GM18520 (cell line): ENCODE data around the gene LZTR1.
"Not testable (repeated sequence)": the region's sequence is repeated elsewhere in the genome, so short reads cannot be mapped to it uniquely, and the experiment has no call there.

ENCODE experiments used
- ATAC-seq: cut with Tn5 transposase; IDR thresholded peaks from one replicate; pipeline ENCODE4 v1.9.1; 2021; ENCODE audit not compliant: unreplicated experiment

Gene LZTR1

DNA sequence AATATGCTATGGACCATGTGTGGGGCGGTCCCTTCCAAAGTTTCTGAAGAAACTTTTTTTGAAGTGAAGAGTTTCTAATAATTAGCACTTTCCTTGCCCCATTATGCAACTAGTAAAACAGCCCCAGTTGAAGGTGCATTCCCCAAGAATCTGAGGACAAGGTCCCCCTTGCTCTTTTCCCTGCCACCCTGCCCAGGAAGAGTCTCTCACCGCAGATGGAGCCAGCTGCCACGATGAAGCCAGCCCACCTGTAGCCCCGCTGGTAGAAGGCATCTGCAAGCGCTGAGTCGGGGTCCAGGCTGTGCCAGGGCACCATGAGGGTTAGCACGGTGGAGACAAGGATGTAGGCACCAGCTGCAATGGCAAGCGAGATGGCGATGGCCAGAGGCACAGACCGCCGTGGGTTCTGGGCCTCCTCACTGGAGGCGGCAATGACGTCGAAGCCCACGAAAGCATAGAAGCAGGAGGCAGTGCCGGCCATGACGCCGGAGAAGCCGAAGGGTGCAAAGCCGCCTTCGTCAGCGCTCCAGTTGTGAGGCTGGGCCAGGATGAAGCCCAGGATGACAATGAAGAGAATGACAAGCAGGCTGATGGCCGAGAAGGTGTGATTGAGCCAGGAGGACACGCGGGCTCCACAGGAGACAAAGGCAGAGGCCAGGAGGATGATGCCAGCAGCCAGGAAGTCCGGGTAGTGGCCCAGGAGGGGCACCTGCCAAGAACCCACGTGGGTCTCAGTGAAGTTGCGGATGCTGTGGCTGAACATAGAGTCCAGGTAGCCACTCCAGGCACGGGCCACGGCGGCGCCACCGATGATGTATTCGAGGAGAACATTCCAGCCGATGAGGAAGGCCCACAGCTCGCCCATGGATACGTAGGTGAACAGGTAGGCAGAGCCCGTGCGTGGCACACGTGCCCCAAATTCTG lies 48.8 kb downstream of the LZTR1 start:
- ATAC-seq, result no peak

DNA sequence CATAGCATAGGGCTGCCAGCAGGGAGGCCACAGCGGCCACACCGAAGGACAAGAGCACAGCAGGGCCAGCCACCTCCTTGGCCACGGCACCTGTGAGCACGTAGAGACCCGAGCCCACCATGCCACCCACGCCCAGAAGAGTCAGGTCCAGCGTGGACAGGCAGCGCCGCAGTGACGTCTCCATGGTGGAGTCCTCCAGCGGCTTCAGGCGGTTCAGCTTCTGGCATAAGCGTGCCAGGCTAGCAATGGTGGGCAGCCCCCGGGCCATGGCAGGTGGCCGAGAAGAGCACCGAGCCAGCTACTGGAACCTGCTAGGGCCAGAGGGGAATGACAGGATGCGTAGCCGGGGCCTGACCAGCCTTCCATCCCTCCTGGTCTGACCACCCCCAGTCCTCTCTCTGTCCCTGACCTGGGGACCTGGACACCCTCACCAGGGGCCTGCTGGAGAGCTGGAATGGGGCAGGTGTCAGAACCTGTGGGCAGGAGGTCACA lies 49.5 kb downstream of the LZTR1 start:
- ATAC-seq, result no peak

DNA sequence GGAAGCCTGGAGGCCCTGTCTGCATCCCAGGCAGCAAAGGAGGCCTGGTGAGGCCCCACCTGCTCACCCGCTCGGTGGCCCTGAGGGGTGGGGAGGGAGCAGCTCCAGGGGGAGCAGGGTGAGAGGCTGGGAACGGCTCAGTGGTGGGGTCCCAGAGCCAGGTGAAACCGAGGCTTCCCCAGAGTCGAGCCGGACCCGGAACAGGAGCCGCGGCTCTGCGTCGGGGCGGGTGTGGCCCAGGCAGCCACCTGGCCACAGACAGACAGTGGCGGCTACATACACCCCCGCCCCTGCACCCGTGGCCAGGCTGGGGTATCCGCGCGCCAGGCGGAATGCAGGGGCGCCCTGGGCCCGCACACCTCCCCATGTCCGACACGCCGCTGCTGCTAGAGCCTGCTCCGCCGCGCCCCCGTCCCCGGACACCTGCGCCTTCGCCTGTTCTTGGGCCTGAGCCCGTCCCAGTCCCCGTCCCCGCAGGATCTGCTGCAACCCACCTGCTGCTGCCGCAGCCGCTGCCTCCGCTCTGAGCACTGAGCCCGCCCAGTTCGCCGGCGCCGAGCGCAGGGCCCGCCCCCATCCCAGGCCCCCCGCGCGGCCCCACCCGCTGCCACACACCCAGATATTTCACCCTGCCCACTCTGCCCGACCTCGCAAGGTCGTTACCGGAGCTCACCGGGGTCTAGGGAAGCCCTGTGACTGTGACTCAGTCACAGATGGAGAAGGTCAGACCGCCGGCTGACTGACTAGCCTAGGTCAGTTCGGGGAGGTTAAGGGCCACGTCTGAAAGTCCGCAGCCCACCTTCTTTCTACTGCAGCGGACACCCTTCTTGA lies 50.2 kb downstream of the LZTR1 start, which contains the start of gene SLC7A4:
TSS of gene SLC7A4 (minus strand) at position 525 of the 831 bp plus-strand sequence. CDS start 749 bp downstream, outside the sequence.
- ATAC-seq, result no peak

DNA sequence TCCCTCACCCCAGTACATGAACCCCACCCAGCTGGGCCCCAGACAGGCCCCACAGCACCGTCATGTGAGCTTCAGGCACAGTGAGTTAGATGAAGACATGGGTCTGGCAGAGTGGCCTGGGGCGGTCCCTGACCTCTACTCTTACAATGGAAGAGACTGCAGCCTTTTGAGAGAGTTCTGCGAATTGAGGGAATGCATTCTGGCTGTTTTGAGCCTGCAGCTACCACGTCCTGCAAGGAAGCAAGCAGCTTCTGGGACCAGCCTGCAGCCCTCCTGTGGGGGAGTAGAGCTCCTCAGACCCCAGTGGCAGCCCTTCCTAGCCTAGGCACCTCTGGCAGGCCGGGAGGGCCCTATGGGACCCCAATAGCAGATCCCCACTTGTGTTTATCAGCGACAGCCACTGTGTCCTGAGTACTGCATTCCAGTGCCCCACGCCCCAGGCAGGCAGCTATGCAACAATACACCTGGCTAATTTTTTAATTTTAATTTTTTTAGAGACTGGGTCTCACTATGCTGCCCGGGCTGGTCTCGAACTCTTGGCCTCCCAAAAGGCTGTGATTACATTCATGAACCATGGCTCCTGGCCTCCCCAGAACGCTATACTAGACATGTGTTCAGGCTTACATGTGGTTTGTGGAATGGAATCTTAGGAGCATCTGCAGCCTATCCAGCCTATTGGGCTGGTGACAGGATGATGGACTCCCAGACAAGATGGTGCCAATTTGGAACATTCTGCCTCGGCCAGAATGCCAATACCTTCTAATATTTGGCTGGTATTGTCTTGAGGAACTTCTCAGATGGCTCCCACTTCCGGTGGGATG lies 51.0 kb downstream of the LZTR1 start:
- no peak for ATAC-seq

DNA sequence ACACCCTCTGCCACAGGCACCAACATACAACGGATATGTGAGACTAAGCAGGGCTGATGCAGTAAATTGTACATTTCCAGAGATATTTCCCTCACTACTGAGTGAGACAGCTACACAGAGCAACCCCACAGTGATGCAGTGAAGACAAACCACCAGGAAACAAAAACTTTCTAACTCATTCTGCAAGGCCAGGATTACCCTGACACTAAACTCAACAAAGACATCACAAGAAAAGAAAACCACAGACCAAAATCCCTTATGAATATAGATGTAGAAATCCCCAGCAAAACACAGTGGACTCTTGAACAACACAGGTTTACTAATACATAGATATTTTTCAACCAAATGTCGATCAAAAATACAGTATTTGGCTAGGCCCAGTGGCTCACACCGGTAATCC lies 51.8 kb downstream of the LZTR1 start:
- no peak for ATAC-seq

DNA sequence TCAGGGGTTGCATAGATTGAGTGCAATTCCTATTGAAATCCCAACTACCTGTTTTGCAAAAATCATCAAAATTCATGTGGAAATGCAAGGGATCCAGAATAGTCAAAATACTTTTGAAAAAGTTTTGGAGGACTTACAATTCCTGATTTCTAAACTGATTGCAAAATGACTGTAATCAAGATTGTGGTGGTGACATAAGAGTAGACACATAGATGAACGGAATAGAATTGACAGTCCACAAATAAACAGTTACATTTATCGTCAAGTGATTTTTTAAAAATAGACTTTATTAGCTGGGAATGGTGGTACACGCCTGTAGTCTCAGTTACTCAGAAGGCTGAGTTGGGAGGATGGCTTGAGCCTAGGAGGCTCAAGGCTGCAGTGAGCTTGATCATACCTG lies 52.9 kb downstream of the LZTR1 start:
- no peak for ATAC-seq

DNA sequence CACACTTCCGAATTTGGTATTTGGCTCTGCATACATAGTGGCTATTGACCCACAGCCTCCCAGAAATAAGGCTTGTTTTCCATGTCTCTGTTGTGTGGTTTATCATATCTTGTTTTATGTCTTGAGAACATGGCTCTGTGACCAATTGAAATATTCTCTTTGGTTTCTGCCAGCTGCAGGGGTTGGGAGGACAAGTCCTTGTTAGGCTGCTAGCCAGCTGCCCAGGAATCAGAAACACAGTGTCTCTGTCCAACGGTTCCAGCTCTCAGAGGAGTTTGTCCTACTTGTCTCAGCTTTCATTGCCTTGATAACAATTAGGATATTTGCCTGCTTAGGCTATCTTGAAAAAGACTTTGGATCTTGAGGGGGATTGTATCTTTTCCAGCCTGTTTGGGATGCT lies 56.3 kb downstream of the LZTR1 start:
- ATAC-seq, result no peak

DNA sequence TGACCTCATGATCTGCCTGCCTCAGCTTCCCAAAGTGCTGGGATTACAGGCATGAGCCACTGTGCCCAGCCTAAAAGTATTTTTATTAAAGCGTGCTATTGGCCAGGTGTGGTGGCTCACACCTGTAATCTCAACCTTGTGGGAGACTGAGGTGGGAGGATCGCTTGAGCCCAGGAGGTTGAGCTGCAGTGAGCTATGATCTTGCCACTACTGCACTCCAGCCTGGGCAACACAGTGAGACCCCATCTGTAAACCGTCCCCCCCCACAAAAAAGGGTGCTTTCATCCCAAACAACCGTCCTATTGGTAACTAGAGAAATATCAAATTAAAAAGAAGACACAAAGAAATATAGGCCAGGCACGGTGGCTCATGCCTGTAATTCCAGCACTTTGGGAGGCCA lies 57.1 kb downstream of the LZTR1 start:
- ATAC-seq, result not testable (repeated sequence)

DNA sequence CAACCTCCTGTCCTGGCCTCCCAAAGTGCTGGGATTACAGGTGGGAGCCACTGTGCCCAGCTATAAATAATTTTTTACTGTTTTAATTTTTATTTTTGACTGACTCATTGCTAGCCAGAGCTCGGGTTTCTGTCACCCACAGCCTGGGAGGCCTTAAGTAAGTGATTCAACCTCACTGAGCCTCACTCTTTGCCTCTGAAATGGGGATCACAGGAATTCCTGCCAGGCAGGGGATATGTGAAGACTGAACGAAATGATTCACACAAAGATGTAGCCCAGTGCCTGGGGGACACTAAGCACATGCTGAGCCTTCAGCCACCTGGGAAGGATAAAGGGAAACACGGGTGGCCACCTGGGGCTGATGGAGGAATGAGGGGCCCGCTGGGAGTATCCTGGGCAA lies 59.8 kb downstream of the LZTR1 start:
- no peak for ATAC-seq

DNA sequence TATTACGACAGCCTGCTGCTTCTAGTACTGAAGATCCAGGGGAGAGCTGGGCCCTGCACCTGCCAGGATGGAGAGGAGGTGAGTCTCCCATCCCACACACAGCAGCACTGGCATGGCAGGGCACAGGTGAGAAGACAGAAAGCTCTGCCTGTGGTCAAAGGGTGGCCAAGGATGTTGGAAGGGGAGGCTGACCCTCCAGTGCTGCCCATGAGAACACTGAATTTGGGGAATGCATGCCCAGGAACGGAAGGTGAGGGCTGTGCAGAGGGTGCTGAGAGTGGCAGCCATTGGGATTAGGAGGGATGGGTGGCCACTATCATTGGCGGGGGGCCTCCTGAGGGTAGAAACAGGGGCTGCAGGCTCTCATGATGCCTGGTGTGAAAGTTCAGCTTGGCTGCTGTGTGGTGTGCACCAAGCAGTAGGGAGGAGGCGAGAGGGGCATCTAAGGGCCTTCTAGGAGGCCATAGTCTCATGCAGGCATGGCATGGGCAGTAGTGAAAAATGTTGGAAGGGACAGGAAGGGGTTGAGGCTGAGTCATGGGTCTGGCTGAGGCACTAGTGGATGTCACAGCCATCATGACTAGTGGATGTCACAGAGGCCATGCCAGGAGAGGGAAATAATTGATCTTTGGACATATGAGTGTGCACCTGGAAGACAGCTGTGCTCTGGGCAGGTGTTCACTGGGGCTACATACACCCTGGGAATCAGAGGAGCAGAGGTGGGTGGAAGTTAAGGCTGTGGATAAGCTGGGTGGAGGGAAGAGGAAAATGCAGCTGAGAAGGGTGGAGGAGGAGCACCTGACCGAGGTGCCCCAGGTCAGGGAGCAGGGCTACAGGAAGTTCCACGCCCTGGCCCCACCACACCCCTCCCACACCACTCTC lies 61.1 kb downstream of the LZTR1 start:
- no peak for ATAC-seq

DNA sequence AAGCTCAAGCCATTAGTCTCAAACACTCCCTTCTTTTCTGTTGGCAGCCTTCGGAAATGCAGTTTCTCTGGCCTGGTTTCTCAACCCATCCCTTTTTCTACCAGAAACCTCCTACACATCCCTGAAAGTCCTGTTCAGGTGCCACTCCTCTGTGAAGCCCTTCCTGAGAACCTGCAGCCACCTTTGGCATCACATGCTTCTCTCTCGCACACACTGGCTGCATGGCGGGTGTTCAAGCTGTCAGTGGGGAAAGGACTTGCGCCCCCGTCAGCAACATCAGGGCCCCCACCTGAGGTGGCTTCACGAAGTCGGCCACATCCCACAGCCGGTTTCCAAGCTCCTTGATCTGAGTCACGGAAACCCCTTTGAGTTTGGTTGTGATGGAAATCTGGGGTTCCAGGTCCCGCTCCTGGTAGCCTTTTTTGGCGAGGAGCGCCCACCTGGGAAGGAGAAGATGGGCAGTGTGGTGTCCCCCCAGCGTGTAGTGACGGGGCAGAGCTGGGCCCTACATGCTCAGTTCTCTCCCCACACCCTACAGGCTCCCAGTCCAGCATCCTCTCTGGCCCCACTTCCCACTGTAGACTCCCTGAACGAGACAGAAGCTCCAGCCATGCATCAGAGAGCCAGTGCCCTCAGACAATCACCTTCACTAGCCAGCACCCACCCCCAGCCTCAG lies 61.9 kb downstream of the LZTR1 start:
- no peak for ATAC-seq

DNA sequence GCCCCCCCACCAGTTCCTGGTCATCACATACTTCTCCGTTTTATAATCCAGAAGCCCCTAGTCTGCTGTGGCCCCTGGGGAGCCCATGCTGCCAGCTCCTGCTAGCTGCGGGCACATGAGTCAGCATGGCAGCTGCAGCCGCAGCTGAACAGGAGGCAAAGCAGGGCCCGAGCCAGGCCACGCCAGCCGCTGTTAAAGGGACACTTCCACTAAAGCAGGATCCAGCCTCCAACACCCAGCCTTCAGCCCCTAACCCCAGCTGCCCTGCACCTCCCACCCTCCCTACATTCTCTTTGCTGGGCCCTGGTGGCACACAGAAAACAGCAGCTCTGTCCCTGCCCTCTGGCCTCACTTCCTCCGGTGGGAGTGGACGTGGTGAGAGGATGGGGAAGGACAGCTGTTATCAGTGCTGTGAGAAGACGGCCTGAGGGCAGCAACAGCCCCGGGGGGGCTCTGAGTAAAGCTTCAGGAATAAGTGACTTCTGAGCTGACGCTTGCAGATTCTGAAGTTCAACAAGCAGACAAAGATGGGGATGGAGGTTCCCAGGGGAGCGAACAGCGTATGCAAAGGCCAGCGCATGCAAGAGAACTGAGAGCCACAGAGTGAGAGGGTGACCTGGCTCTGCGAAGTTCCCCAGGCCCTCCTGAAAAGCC lies 63.0 kb downstream of the LZTR1 start:
- ATAC-seq, result no peak

DNA sequence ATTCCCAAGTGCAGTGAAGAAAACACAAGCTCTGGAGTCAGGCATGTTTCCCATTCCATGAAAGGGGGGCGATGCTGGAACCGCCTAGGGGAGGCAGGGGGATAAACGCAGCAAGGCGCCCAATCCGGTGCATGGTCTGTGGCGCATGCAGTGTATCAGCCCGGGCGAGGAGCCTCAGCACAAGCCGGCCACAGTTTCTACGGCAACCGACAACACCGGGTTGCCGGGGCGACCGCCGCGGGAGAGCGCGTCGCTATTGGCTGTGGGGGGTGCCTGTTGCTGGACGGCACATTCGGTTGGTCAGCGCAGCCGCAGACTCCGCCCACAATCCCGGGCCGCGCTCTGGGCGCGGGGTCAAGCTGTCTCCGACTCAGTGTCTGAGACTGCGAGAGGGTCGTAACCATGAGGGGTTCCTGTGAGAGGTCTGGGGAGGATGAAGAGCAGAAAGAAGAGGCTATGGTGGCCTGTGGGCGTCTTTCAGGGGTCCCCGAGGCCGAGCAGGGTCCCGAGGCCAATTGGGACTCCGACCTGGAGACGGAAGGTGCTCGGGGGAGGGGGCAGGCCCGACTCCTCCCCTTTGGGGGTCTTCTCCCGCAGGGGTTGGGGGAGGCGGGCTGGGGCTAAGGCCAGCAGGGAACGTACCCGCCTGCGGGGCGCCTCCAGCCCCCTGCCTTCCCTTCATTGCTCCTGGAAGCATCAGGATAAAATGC lies 63.6 kb downstream of the LZTR1 start, which contains the start of gene LRRC74B:
TSS of gene LRRC74B (plus strand) at position 362 of the 710 bp plus-strand sequence. CDS start at position 403, 41 bp downstream.
- ATAC-seq, result peak; percentile 70

DNA sequence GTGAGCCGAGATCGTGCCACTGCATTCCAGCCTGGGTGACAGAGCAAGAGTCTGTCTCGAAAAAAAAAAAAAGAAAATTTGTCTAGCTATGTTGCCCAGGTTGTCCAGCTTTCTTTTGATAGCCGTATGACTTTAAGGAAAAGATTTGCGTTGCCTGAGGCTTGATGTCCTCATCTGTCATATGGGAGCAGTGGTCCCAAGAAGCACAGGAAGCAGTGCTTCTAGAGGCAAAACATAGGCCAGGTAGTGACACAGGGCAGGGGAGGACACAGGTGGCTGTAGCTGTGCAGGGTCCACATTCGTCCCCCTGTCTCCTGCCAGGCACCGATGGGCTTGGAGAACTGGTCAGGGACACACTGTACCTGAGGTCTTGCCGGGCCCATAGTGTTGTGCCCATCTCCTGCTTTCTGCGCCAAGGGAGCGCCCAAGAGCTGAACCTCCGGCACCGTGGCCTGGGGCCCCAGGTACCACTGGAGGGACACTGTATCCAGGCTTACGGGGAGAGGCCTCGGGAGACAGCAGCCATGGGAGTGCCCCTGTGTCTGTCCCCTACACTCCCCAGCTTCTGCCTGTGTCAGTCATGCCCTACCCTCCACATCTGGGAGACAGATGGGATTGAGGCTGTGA lies 65.1 kb downstream of the LZTR1 start:
- ATAC-seq, result no peak

DNA sequence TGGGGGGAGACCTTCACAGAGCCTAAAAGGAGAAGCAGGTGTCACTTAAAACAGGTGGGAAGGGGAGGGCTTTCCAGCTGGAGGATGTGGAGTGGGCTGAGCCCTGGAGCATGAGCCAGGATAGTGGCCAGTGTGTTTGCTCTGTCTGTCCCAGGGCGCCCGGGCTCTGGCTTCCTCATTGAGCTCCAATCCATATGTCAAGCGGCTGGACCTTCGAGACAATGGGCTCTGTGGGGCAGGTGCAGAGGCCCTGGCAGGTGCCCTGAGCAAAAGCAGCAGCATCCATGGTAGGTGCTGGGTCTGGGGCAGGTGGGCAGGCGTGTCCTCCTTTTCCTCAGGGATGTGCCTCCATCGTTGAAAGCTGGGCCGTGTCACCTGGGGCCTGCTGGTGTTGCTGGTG lies 65.6 kb downstream of the LZTR1 start:
- no peak for ATAC-seq

DNA sequence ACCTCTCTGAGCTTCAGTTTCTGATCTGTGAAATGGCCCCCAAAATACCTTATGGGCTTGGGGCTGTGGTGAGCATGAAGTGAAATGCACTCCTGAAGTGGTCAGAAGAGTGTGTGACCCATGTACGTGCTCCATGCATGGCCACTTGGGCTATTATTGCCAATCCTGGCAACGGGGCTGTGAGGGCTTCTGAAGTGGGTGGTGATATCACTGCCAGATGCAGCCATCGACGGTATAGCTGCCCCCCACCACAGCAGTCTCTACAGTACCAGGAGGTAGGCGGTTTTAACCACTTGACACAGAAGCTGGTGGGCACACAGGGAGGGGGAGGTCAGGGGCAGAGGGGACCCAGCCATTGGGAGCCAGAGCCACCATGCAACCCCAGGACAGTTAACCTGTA lies 66.4 kb downstream of the LZTR1 start:
- ATAC-seq, result not testable (repeated sequence)
